GM15510 (cell line): Measurements from ENCODE around the gene ARHGAP42.

ENCODE experiments used
- POLR2A ChIP-seq: IDR thresholded peaks from 3 replicates; pipeline ENCODE4 v1.6.1; 2011; ENCODE audit warnings: borderline replicate concordance; ENCODE audit not compliant: insufficient read length; ENCODE audit errors: extremely low read depth

The ARHGAP42 gene

DNA sequence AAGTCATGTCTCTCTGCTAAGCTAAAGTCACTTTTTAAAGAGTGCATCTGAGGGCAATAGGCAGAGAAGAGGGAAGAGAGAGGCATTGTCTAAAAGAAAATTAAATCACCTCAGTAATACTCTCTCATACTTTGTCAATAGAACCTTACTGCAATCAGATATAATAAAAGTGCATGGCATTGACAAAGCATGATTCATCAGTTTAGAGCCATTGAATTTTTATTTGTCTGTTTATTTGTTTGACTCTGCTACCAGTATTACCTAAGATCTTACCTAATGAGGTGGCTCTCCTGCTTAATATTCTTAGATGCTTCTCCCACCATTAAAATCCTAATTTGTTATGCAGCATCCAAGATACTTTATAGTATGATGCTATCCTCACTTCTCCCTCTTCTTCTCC lies 233.5 kb downstream of the ARHGAP42 start:
- TF ChIP-seq POLR2A: no peak

DNA sequence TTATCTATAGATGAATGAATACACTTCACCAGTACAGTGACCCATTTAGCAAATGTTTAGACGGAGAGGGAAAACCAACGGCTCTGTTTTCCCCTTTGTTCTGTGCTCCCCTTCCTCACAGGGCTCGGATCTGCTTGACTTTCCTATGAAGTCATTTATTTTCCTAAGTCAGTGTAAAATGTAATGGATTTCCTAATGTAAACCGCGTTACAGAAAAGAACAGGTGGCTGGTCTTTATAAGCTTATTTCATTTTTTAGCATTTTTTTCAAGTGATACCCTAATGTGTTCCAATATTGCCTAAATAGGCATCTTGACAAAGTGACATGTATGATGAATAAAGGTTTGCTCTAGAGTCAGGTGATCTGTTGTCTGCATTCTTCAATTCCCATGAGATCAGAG lies 235.0 kb downstream of the ARHGAP42 start:
- TF ChIP-seq POLR2A: no peak

DNA sequence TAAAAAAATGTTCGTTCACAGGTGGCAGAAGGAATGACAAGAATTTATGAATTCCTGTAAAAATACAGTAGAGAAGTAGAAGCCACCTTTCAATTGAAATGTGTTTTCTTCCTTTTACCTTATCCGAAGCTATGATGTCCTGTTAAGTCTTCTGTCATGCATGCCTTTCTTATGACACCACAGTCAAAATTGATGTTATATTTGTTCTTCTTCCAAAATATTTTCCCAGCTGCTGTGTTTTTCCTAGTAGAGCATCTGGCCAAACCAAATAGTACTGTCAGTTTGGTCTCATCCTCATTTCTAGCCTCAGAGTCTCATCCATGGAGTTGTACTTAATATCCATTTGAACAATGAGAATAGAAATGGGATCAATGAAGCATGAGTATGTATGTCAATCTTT lies 236.5 kb downstream of the ARHGAP42 start:
- no peak for TF ChIP-seq POLR2A

DNA sequence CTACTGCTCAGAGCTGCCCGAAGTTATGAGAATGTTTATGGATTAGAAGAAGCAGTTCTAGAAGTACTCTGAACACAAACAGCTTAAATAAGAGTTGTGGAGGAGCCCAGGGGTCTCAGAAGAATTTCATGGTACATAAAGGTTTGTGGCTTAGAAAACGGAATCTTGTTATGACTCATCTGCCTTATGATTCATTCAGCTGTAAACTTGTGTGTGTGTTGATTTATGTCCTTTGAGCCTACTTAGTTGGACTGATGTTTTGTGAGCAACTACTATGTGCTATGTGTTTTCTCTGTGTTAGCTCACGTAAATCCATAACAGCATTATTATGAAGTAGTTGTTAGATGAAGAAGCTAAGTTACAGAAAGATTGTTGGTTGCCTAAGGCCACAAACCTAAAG lies 238.8 kb downstream of the ARHGAP42 start:
- TF ChIP-seq POLR2A: no peak

DNA sequence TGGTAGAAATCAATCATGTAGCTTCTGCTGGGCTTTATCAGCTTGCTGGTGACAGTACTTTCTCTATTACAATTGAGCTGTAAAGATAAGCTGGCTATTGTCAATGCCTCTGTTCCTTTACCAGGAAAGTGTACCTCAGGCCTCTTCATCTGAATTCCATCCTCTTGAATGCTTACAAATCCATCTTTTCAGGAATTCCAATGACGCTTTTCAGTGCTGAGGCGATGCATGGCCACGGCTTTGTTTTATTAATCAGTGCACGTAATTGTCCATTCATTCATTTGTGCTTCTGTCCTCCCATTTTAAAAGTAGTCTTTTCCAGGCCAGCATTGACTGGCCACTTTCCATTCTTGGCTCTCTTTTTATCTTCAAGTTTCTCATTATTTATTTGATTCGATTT lies 240.5 kb downstream of the ARHGAP42 start:
- no peak for TF ChIP-seq POLR2A

DNA sequence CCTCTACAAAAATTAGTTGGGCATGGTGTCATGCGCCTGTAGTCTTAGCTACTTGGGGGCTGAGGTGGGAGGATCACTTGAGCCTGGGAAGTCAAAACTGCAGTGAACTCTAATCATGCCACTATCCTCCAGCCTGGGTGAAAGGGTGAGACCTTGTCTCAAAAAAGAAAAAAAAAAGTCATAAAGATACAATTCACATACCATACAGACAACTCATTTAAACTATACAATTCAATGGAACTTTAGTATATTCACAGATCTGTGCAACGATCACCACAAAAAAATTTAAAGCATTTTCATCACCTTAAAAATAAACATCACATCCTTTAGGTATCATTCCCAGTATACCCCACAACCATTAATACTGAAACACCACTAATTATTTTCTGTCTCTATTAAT lies 241.3 kb downstream of the ARHGAP42 start:
- TF ChIP-seq POLR2A: no peak

DNA sequence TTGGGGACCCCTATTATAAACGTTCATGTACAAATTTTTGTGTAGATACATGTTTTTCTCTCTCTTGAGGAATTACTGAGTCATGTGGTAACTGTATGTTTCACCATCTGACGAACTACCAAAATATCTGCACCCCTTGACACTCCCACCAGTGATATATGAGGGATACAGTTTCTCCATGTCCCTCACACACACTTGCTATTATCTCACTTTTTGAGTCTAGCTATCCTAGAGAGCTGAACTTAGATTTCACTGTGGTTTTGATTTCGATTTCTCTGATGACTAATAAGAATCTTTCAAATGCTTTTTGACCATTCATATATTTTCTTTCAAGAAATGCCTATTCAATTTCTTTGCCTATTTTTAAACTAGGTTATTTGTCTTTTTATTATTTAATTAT lies 242.3 kb downstream of the ARHGAP42 start:
- TF ChIP-seq POLR2A: no peak

DNA sequence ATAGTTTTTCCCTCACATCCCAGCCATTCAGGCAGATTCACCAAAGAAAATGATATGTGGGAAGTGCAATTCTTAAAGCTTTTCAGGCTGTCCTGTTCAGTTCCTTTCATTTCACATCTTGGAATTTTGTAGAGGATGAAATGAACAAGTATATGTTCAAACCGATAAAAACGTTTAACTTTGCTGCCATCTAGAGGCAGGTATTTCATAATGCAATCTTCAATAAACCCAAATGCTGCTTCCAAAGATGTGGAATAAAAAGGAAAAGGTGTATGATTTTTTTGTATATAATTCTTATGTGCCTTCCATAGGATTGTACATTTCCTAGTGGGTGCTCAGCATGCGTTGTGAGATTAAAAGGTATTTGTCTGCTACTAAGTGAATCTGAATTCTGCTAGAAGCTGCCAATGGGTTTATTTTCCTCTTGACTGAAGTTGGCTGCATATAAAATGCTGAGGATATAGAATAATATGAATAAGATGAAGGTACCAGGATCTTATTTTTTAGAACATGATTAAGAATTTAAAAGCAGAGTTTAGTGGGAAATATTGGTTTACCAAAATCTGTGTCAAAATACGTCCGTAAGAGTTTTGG lies 243.2 kb downstream of the ARHGAP42 start:
- no peak for TF ChIP-seq POLR2A

DNA sequence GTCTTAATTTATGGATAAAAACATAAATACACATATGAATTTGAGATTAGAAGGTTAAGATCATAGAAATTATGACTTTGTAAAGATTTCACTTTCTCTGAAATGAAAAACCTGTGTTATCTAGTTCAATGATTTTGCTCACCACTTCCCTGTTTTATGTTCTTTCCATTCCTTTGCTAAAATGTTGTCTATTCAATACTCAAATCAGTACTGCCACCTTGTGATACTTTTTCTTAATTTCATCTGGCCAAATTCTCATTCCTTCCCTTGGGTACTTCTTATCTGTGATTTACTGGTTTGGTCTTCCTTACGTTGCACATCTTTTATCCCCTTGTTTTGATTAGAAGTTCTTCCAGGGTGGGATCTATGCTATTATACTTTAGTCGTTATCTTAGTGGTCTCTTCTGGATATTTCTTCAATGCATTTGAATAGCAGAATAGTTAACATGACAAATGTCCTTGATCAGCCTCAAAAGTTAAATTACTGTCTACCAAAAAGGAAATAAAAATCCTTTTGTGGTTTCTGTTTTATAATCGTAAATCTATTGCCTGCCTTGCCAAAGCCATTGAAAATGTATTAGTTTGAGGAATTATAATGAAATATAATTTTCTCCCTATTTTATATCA lies 245.5 kb downstream of the ARHGAP42 start:
- no peak for TF ChIP-seq POLR2A

DNA sequence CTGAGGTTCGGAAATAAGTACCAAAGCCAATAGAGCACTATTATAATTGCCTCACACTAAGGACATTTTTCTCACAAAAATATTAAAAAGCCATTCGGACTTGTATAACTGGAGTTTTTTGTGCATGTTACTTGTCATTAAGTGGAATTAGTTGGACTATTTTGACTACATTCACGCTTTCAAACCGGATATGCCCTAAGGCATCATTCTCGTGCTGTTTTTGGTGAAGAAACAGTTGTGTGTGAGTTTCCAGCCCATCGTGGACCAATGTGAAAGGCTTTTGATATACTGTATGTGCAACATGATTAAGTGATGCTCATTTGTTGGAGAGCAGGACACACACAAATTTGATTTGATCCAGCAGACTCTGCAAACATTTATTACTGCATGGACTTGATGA lies 249.7 kb downstream of the ARHGAP42 start:
- no peak for TF ChIP-seq POLR2A

DNA sequence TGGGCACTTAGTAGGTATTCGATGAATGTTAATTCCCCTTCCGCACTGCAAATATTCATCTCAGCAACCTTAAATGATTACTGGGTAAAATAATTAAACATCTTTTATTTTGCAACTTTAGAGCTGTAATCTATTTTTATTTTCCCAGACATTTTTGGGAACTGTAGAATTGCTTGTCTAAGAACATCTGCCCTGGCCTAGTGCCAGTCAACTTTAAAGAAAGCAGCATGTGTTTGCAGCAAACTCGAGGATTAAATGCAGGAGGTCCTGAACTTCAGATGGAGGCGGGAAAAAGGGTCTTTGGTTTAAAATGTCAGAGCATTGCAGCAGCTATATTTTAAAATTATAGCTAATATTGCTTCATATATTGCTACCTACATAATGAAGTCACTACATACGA lies 252.5 kb downstream of the ARHGAP42 start:
- no peak for TF ChIP-seq POLR2A

DNA sequence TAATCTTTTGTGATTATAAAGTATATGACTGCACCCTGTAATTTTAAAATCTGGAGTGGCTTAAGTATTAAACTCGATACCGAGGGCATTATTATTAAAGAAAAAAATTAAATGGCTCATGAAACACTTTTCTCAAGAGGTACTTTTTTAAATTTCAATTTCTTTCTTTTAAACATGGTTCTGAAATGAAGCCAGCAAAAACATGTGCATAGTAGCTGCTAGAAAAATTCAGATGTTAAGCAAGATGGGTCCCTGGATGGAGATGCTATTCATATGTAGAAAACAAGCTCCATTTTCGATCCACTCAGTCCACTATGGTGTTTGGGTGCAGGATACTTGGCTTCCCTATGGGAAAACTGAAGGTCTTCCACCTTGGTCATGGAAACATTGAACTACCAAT lies 253.0 kb downstream of the ARHGAP42 start:
- TF ChIP-seq POLR2A: no peak

DNA sequence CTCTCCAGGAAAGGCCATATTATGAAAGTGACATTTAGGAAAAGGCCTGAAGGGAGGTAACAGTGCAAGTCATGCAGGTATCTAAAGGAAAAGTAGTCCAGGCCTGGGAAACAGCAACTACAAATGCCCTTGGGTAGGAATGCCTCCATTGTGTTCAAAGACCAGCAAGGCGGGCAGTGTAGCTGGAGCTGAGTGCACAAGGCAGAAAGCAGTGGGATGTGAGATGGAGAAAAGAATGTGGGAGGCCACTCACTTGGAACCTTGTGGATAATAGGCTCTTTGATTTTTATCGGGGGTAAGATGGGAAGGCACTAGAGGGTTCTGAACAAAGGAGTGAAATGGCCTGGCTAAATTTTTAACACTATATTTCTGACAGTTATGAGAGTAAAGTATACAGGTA lies 253.9 kb downstream of the ARHGAP42 start:
- TF ChIP-seq POLR2A: no peak

DNA sequence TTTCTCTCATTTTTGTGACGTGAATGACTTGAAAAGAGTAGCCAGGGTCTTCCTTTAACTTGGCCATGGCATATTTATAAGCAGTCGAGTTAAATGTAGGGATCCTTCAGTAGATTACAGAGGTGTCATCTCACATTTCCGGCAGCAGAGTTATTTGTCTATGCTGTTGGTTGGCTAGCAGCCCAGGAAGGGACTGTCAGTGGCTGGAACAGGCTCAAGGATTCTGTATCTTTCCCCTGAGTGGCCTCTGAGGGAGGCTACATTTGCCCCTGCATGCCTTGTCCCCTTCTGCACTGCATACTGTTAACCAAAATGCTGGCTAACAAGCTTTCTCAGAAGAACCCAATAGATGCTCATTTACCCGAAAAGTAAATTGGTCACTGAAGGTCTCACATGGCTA lies 254.9 kb downstream of the ARHGAP42 start:
- TF ChIP-seq POLR2A: no peak

DNA sequence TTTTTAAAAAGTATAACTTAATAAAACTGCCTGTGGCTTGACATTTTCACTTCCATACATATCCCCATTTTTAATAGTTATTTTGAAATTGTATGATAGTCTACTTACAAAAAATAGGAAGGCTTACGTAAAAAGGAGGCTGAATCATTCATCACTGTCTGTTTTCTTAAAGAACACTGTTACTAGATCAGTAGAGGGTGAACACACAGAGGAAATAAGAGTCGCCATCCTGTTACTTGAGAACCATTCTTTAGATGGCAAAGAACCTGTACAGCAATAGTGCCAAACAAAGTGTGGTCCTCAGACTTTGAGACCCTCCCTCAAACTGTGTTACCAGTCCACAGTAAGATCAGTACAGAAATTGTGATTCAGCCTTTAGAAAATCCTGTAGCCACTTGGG lies 261.8 kb downstream of the ARHGAP42 start:
- TF ChIP-seq POLR2A: no peak

DNA sequence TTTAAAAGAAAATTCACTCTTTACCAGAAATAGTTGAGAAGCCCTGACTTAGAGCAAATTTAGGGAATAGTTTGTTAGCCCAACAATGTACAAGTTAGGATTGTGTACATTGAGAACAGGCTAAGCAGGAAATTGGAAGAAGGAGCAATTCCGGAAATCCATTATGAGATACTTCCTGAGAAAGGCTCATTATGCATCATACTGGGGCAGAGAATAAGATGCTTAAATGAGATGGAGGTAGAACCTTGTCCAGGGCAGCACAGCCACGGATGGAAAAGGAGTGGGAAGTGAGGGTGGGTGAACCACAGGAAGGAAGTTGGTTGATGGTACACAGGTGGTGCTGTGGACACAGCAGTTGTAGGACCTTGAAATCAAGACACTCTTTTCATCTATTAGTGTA lies 262.4 kb downstream of the ARHGAP42 start:
- TF ChIP-seq POLR2A: no peak

DNA sequence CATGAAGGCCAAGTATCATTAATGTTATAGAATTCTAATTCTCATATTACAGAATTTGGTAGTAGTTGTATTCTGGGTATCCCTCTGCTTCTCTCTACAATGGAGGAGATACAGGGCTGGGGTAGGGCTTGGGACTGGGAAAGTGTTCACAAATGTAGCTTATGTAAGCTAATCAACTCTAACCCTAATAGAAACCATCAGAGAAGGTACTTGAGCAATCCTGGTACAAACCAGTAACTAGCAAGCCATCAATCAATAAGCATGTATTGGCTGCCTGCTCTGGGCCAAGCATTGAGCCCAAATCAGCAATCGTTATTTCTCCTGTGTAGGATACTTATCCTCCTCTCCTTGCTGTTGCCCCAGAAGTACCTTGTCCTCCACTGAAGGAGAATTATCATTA lies 268.2 kb downstream of the ARHGAP42 start:
- TF ChIP-seq POLR2A: no peak
